CD14-positive monocyte (primary cell): Measurements from ENCODE around the gene SRD5A1. TPM values are rescaled to one million over a fixed set of nuclear protein-coding genes. Genes with fewer than 3 reads are reported as not detected.
A peak's percentile ranks its signal among the peaks of the same experiment; 100 is the strongest.

Source experiments
- DNase-seq, 3 donors: peaks; one replicate each; pipeline ENCODE4 v3.0.0-alpha.2; 2011 to 2022
- H2AFZ ChIP-seq: 2 replicates; pipeline ENCODE4 v1.6.0; 2012; ENCODE audit warnings: mild to moderate bottlenecking, low read depth, low read length, inconsistent platforms; ENCODE audit not compliant: insufficient read depth, poor library complexity, severe bottlenecking
- H3K27ac ChIP-seq, 2 donors: 1 replicate in 1 of 2; 2 replicates in 1 of 2; pipeline ENCODE4 v1.5.1; 2012 to 2013; ENCODE audit warnings: low read length in 2 of 2, control low read depth in 1 of 2, inconsistent platforms in 1 of 2, low read depth in 1 of 2, mild to moderate bottlenecking in 1 of 2
- H3K27me3 ChIP-seq, 2 donors: one replicate each; pipeline versions ENCODE4 v1.6.0 to v1.6.1; 2011 to 2013; ENCODE audit warnings: low read length in 2 of 2; ENCODE audit not compliant: control insufficient read depth in 2 of 2, insufficient read depth in 2 of 2
- H3K36me3 ChIP-seq, 2 donors: replicated peaks in 1 of 2; 1 replicate in 1 of 2; 2 replicates in 1 of 2; pipeline versions ENCODE4 v1.5.1 to v1.6.1; 2012 to 2013; ENCODE audit warnings: low read length in 2 of 2, control low read depth in 1 of 2, inconsistent platforms in 1 of 2, mild to moderate bottlenecking in 1 of 2; ENCODE audit not compliant: insufficient read depth in 2 of 2, control insufficient read depth in 1 of 2
- H3K4me1 ChIP-seq, 2 donors: 1 replicate in 1 of 2; 2 replicates in 1 of 2; pipeline versions ENCODE4 v1.5.1 to v1.6.1; 2012 to 2013; ENCODE audit warnings: low read length in 2 of 2, control low read depth in 1 of 2, inconsistent platforms in 1 of 2, mild to moderate bottlenecking in 1 of 2, moderate library complexity in 1 of 2; ENCODE audit not compliant: insufficient read depth in 2 of 2, control insufficient read depth in 1 of 2
- H3K4me2 ChIP-seq: replicated peaks from 2 replicates; pipeline ENCODE3; 2012; ENCODE audit warnings: low read length, moderate library complexity, mild to moderate bottlenecking; ENCODE audit not compliant: poor library complexity, severe bottlenecking; ENCODE audit errors: extremely low read depth
- H3K4me3 ChIP-seq, 3 experiments: fragments of 200-600 bp in 1 of 3; sonication (generic) in 1 of 3; replicated peaks in 1 of 3; 1 replicate in 2 of 3; 2 replicates in 1 of 3; pipeline ENCODE4 v1.5.1; 2011 to 2013; ENCODE audit warnings: low read length in 3 of 3, mild to moderate bottlenecking in 3 of 3, control low read depth in 2 of 3, low read depth in 2 of 3, inconsistent platforms in 1 of 3, moderate library complexity in 1 of 3
- H3K79me2 ChIP-seq: 2 replicates; pipeline ENCODE4 v1.6.0; 2012; ENCODE audit warnings: mild to moderate bottlenecking, control low read depth, inconsistent platforms, low read length, moderate library complexity; ENCODE audit not compliant: insufficient read depth
- H3K9ac ChIP-seq: 2 replicates; pipeline ENCODE4 v1.6.0; 2017; ENCODE audit warnings: low read length, mild to moderate bottlenecking; ENCODE audit not compliant: insufficient read depth, poor library complexity, severe bottlenecking
- H3K9me3 ChIP-seq, 2 donors: replicated peaks in 1 of 2; 1 replicate in 1 of 2; 2 replicates in 1 of 2; pipeline versions ENCODE4 v1.5.1 to v1.6.1; 2012 to 2013; ENCODE audit warnings: low read length in 2 of 2, control low read depth in 1 of 2; ENCODE audit not compliant: control insufficient read depth in 1 of 2, insufficient read depth in 1 of 2
- H4K20me1 ChIP-seq: 2 replicates; pipeline ENCODE4 v1.6.0; 2012; ENCODE audit warnings: mild to moderate bottlenecking, low read length, control low read depth, moderate library complexity; ENCODE audit not compliant: insufficient read depth
- H3K27ac Mint-ChIP-seq, 7 donors: one replicate each; pipeline ENCODE4 v1.8.0; 2020; ENCODE audit warnings: mild to moderate bottlenecking in 7 of 7, mixed read lengths in 7 of 7, moderate library complexity in 6 of 7, inconsistent platforms in 2 of 7
- H3K27me3 Mint-ChIP-seq, 3 donors: one replicate each; pipeline ENCODE4 v1.8.0; 2021 to 2022; ENCODE audit warnings: low read depth in 3 of 3, mild to moderate bottlenecking in 3 of 3, mixed read lengths in 3 of 3, moderate library complexity in 3 of 3, inconsistent platforms in 1 of 3
- H3K36me3 Mint-ChIP-seq, 2 donors: one replicate each; pipeline ENCODE4 v1.8.0; 2020; ENCODE audit warnings: mixed read lengths in 2 of 2, inconsistent platforms in 1 of 2, mild to moderate bottlenecking in 1 of 2
- H3K4me1 Mint-ChIP-seq: one replicate; pipeline ENCODE4 v1.8.0; 2020; ENCODE audit warnings: mild to moderate bottlenecking, mixed read lengths
- H3K4me3 Mint-ChIP-seq, 2 donors: one replicate each; pipeline ENCODE4 v1.8.0; 2020; ENCODE audit warnings: mild to moderate bottlenecking in 2 of 2, mixed read lengths in 2 of 2, moderate library complexity in 1 of 2
- H3K9me3 Mint-ChIP-seq, 7 donors: one replicate each; pipeline ENCODE4 v1.8.0; 2020 to 2022; ENCODE audit warnings: mixed read lengths in 7 of 7, mild to moderate bottlenecking in 6 of 7, moderate library complexity in 6 of 7, inconsistent platforms in 2 of 7
- WGBS: methylation state at CpG from one replicate; pipeline ENCODE4 v1.1.5; 2013; ENCODE audit warnings: missing lambda C conversion rate; ENCODE audit not compliant: insufficient coverage; 5-methylcytosine and 5-hydroxymethylcytosine counted together
- intact Hi-C, 2 donors: fragments of 100-400 bp; cut with micrococcal nuclease; formaldehyde crosslinking; loops; one replicate each; pipeline versions ENCODE4 v1.15.0 to v1.15.1; 2023
- polyA plus RNA-seq, 3 donors: library from polyadenylated mRNA; depleted of rRNA in 1 of 3; unstranded in 2 of 3; stranded (reverse) in 1 of 3; fragments of 300-500 nt in 2 of 3; fragments of >200 nt in 1 of 3; fragmentation: Illumina TruSeq in 2 of 3; gene quantifications; 1 replicate in 2 of 3; 2 replicates in 1 of 3; pipeline ENCODE4 v1.2.3, GENCODE V29; 2012 to 2021
- TF ChIP-seq, protein P1 (sequence below): fragments of 200-600 bp; IDR thresholded peaks from one replicate; pipeline ENCODE4 v1.8.0; 2022; ENCODE audit warnings: antibody characterized with exemption, mild to moderate bottlenecking

SRD5A1 gene
- polyA plus RNA-seq, 3 donors, result 21.2 to 34.7 (median 26.0) TPM

DNA sequence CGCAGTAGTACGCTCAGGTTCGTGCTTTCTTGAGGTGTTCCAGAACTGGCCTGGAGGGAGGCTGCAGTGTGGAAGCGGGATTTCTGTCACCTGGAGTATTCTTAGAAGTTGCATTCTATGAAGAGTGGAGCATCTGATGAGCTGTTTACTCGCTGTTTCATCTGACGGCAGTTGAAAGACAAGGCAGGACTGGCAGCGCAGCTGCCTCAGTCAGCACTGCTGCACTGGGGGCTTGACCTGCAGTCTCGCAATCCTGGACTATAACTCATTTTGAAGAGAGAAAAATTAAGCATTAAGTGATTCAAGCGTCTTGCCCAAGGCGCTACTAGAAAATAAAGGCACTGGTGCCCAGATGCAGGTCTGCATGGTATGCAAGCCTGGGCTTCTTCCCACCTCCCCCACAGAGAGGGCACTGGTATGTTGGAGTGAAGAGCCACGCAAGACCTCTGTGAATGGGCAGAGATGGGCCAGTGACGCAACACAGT, 90.6 kb downstream of the SRD5A1 start:
- no peak for DNase-seq
- Histone ChIP-seq H3K4me1 (peaks cover 38 to 41% of the 10 kb centered on the region in 2 donors), H3K9me3 (no peaks in the 10 kb centered on the region), H3K79me2 (peaks cover 99% of the 10 kb centered on the region), H3K36me3 (peaks cover 6 to 37% of the 10 kb centered on the region in 2 donors), H3K4me2 (no peak overlapping the region), H2AFZ (no peak overlapping the region), H3K4me3 (no peak overlapping the region), H3K9ac (no peak overlapping the region), H3K27ac (peak overlapping the region in 1 of 2 donors; percentile 3), H4K20me1 (peaks cover 93% of the 10 kb centered on the region), H3K27me3 (no peaks in the 10 kb centered on the region)
- Mint-ChIP-seq H3K4me1 (peaks cover 66% of the 10 kb centered on the region), H3K36me3 (peaks cover 47 to 54% of the 10 kb centered on the region in 2 donors), H3K4me3 (no peak overlapping the region), H3K27ac (peak overlapping the region in 3 of 7 donors; percentile 28 to 77 (median 38)), H3K27me3 (no peaks in the 10 kb centered on the region), H3K9me3 (no peaks in the 10 kb centered on the region)
- TF ChIP-seq, protein P1, sequence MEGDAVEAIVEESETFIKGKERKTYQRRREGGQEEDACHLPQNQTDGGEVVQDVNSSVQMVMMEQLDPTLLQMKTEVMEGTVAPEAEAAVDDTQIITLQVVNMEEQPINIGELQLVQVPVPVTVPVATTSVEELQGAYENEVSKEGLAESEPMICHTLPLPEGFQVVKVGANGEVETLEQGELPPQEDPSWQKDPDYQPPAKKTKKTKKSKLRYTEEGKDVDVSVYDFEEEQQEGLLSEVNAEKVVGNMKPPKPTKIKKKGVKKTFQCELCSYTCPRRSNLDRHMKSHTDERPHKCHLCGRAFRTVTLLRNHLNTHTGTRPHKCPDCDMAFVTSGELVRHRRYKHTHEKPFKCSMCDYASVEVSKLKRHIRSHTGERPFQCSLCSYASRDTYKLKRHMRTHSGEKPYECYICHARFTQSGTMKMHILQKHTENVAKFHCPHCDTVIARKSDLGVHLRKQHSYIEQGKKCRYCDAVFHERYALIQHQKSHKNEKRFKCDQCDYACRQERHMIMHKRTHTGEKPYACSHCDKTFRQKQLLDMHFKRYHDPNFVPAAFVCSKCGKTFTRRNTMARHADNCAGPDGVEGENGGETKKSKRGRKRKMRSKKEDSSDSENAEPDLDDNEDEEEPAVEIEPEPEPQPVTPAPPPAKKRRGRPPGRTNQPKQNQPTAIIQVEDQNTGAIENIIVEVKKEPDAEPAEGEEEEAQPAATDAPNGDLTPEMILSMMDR, result no peak
- 92% methylated on average over 7 of the region's 12 CpGs for WGBS
- intact Hi-C loops, result no loop called here

Other genes starting within 250 kb of the SRD5A1 start
- gene UBE2QL1, start 184.6 kb upstream of the SRD5A1 start, polyA plus RNA-seq, result not detected
- gene NSUN2, start 396 bp upstream of the SRD5A1 start, polyA plus RNA-seq, result 10 to 100 TPM; 24.4 to 63.4 (median 25.6) TPM
- 10 to 100 TPM in 1 of 3 donors, under 1 TPM in 2; 0.17 to 15.6 (median 0.44) TPM for gene TENT4A, start 80.0 kb downstream of the SRD5A1 start, polyA plus RNA-seq